PFSK-1 (cell line): Measurements from ENCODE around the gene USP17L12. TPM values are rescaled to one million over a fixed set of nuclear protein-coding genes. Genes with fewer than 3 reads are reported as not detected.
"Not testable (repeated sequence)": the region's sequence is repeated elsewhere in the genome, so short reads cannot be mapped to it uniquely, and the experiment has no call there.

Source experiments
- FOXP2 ChIP-seq: optimal IDR thresholded peaks from 2 replicates; pipeline ENCODE3; 2011; ENCODE audit warnings: borderline replicate concordance, control low read depth, inconsistent platforms; ENCODE audit not compliant: insufficient read depth; ENCODE audit errors: extremely low read length, extremely low read depth
- POLR2AphosphoS5 ChIP-seq: IDR thresholded peaks from 2 replicates; pipeline ENCODE4 v1.6.1; 2012; ENCODE audit warnings: low read depth, mild to moderate bottlenecking, control low read depth, low read length, moderate library complexity
- REST ChIP-seq, 2 experiments: IDR thresholded peaks; 2 replicates each; pipeline versions ENCODE4 v1.6.1 to v1.8.0; 2011 to 2012; ENCODE audit warnings: low read depth in 2 of 2, low read length in 2 of 2, control low read depth in 1 of 2, inconsistent platforms in 1 of 2, mild to moderate bottlenecking in 1 of 2, moderate library complexity in 1 of 2; ENCODE audit not compliant: insufficient read depth in 1 of 2
- SIN3A ChIP-seq: IDR thresholded peaks from 2 replicates; pipeline ENCODE4 v1.6.1; 2012; ENCODE audit warnings: mild to moderate bottlenecking, low read length, moderate library complexity, borderline replicate concordance; ENCODE audit not compliant: insufficient read depth
- TAF1 ChIP-seq: IDR thresholded peaks from 2 replicates; pipeline ENCODE4 v1.6.1; 2012; ENCODE audit warnings: low read length, control low read depth, borderline replicate concordance; ENCODE audit not compliant: insufficient read depth
- polyA plus RNA-seq: library from polyadenylated mRNA; unstranded; fragments of >200 nt; gene quantifications from one replicate; pipeline ENCODE4 v1.2.1, GENCODE V29; 2012; ENCODE audit warnings: low read depth, missing spikeins; ENCODE audit not compliant: insufficient read length

Gene USP17L12, protein sequence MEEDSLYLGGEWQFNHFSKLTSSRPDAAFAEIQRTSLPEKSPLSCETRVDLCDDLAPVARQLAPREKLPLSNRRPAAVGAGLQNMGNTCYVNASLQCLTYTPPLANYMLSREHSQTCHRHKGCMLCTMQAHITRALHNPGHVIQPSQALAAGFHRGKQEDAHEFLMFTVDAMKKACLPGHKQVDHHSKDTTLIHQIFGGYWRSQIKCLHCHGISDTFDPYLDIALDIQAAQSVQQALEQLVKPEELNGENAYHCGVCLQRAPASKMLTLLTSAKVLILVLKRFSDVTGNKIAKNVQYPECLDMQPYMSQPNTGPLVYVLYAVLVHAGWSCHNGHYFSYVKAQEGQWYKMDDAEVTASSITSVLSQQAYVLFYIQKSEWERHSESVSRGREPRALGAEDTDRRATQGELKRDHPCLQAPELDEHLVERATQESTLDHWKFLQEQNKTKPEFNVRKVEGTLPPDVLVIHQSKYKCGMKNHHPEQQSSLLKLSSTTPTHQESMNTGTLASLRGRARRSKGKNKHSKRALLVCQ
- polyA plus RNA-seq: not detected

DNA sequence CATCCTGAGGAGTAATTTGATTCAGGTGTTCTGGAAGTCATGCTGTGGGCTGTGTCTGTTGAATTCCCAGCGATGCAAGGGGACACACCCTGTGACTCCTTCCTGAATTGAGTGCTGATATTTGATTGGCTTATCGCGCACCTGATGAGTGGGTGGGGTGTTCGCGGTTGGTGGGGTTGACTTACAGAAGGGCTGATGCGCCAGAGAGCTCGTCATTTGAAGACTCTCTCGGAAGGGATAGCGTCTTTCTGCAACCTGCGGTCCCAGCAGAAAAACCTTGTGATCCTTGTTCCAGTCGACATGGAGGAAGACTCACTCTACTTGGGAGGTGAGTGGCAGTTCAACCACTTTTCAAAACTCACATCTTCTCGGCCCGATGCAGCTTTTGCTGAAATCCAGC lies at the start of gene USP17L12:
USP17L12 (plus strand) TSS at position 301 of the 400 bp plus-strand sequence; CDS start at position 301, 0 bp downstream.
- TF ChIP-seq POLR2AphosphoS5, FOXP2, SIN3A: not testable (repeated sequence)

DNA sequence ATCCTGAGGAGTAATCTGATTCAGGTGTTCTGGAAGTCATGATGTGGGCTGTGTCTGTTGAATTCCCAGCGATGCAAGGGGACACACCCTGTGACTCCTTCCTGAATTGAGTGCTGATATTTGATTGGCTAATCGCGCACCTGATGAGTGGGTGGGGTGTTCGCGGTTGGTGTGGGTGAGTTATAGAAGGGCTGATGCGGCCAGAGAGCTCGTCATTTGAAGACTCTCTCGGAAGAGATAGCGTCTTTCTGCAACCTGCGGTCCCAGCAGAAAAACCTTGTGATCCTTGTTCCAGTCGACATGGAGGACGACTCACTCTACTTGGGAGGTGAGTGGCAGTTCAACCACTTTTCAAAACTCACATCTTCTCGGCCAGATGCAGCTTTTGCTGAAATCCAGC lies 9.6 kb upstream of the USP17L12 start, which contains the start of gene USP17L10:
USP17L10 (plus strand) TSS at position 301 of the 400 bp plus-strand sequence; CDS start at position 301, 0 bp downstream.
- not testable (repeated sequence) for TF ChIP-seq TAF1, FOXP2, SIN3A

DNA sequence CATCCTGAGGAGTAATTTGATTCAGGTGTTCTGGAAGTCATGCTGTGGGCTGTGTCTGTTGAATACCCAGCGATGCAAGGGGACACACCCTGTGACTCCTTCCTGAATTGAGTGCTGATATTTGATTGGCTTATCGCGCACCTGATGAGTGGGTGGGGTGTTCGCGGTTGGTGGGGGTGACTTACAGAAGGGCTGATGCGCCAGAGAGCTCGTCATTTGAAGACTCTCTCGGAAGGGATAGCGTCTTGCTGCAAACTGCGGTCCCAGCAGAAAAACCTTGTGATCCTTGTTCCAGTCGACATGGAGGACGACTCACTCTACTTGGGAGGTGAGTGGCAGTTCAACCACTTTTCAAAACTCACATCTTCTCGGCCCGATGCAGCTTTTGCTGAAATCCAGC lies 4.8 kb upstream of the USP17L12 start, which contains the start of gene USP17L11:
USP17L11 (plus strand) TSS at position 301 of the 400 bp plus-strand sequence; CDS start at position 301, 0 bp downstream.
- not testable (repeated sequence) for TF ChIP-seq FOXP2, TAF1, SIN3A

DNA sequence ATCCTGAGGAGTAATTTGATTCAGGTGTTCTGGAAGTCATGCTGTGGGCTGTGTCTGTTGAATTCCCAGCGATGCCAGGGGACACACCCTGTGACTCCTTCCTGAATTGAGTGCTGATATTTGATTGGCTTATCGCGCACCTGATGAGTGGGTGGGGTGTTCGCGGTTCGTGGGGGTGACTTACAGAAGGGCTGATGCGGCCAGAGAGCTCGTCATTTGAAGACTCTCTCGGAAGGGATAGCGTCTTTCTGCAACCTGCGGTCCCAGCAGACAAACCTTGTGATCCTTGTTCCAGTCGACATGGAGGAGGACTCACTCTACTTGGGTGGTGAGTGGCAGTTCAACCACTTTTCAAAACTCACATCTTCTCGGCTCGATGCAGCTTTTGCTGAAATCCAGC lies 4.6 kb downstream of the USP17L12 start, which contains the start of gene USP17L13:
USP17L13 (plus strand) TSS at position 301 of the 400 bp plus-strand sequence; CDS start at position 301, 0 bp downstream.
- TF ChIP-seq TAF1; POLR2AphosphoS5; REST (IDR thresholded peaks at IDR 0.05; ENCODE audit: insufficient read depth in 1 of 2, low read depth in 2 of 2, low read length in 2 of 2): not testable (repeated sequence)

DNA sequence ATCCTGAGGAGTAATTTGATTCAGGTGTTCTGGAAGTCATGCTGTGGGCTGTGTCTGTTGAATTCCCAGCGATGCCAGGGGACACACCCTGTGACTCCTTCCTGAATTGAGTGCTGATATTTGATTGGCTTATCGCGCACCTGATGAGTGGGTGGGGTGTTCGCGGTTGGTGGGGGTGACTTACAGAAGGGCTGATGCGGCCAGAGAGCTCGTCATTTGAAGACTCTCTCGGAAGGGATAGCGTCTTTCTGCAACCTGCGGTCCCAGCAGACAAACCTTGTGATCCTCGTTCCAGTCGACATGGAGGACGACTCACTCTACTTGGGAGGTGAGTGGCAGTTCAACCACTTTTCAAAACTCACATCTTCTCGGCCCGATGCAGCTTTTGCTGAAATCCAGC lies 14.1 kb downstream of the USP17L12 start, which contains the start of gene USP17L15:
USP17L15 (plus strand) TSS at position 301 of the 400 bp plus-strand sequence; CDS start at position 301, 0 bp downstream.
- not testable (repeated sequence) for TF ChIP-seq POLR2AphosphoS5, FOXP2, TAF1

GRCh38 chr4:9243579-9243978 lies 23.6 kb downstream of the USP17L12 start, which contains the start of gene USP17L17:
Gene USP17L17, plus strand, starts transcription at chr4:9243879. Its CDS starts 0 bp downstream, at chr4:9243879.
- not testable (repeated sequence) for TF ChIP-seq REST (IDR thresholded peaks at IDR 0.05; ENCODE audit: insufficient read depth in 1 of 2, low read depth in 2 of 2, low read length in 2 of 2); FOXP2; POLR2AphosphoS5
